GM08714 (cell line): ENCODE data around the gene CELA2A.
"Not testable (repeated sequence)": the region's sequence is repeated elsewhere in the genome, so short reads cannot be mapped to it uniquely, and the experiment has no call there.

Experiments used
- H3K4me3 ChIP-seq: fragments of 200-500 bp; sonication (Bioruptor generic); 2 replicates; pipeline ENCODE4 v1.5.1; 2014; ENCODE audit warnings: mild to moderate bottlenecking, low read length, inconsistent platforms
- ZNF274 ChIP-seq: IDR thresholded peaks from 2 replicates; pipeline ENCODE4 v1.6.1; 2012; ENCODE audit warnings: mild to moderate bottlenecking, low read depth, low read length

CELA2A gene

GRCh38 chr1:15444468-15445389, 11.8 kb upstream of the CELA2A start:
- TF ChIP-seq ZNF274 = no peak
- no peak overlapping the region for H3K4me3 ChIP-seq

- TF ChIP-seq ZNF274 = no peak
- no peak overlapping the region for H3K4me3 ChIP-seq
These were observed 11.0 kb upstream of the CELA2A start for GRCh38 chr1:15445390-15446122.

- no peak for TF ChIP-seq ZNF274
- no peak overlapping the region for H3K4me3 ChIP-seq
These were observed 10.3 kb upstream of the CELA2A start for GRCh38 chr1:15446212-15446611.

GRCh38 chr1:15448877-15449462, 7.6 kb upstream of the CELA2A start:
- TF ChIP-seq ZNF274 = no peak
- H3K4me3 ChIP-seq = no peak overlapping the region

GRCh38 chr1:15449567-15449966, 7.0 kb upstream of the CELA2A start:
- H3K4me3 ChIP-seq = no peak overlapping the region
- no peak for TF ChIP-seq ZNF274

GRCh38 chr1:15451014-15451722, 5.4 kb upstream of the CELA2A start:
- TF ChIP-seq ZNF274 = no peak
- H3K4me3 ChIP-seq = no peak overlapping the region

GRCh38 chr1:15452216-15452615, 4.3 kb upstream of the CELA2A start:
- TF ChIP-seq ZNF274 = no peak
- H3K4me3 ChIP-seq = no peak overlapping the region

GRCh38 chr1:15452866-15453571, 3.5 kb upstream of the CELA2A start:
- no peak overlapping the region for H3K4me3 ChIP-seq
- no peak for TF ChIP-seq ZNF274

GRCh38 chr1:15453734-15454133, 2.8 kb upstream of the CELA2A start:
- TF ChIP-seq ZNF274 = no peak
- no peak overlapping the region for H3K4me3 ChIP-seq

GRCh38 chr1:15454256-15454655, 2.3 kb upstream of the CELA2A start:
- TF ChIP-seq ZNF274 = no peak
- H3K4me3 ChIP-seq = no peak overlapping the region

GRCh38 chr1:15455522-15455921, 1.0 kb upstream of the CELA2A start:
- H3K4me3 ChIP-seq = no peak overlapping the region
- TF ChIP-seq ZNF274 = no peak

- H3K4me3 ChIP-seq = no peak overlapping the region
- TF ChIP-seq ZNF274 = no peak
These were observed 1.1 kb downstream of the CELA2A start for GRCh38 chr1:15457585-15457984.

GRCh38 chr1:15458388-15458787, 1.9 kb downstream of the CELA2A start:
- not testable (repeated sequence) for H3K4me3 ChIP-seq
